HL-60 (cell line): ENCODE results near the gene ZNF783.
"Not testable (repeated sequence)": the region's sequence is repeated elsewhere in the genome, so short reads cannot be mapped to it uniquely, and the experiment has no call there.

ENCODE experiments used
- DNase-seq, 2 experiments: peaks; one replicate each; pipeline ENCODE4 v3.0.0-alpha.2; 2010 to 2020; ENCODE audit warnings: low read depth in 1 of 2, low spot score in 1 of 2
- H3K27ac ChIP-seq: fragments of 250-450 bp; sonication (Bioruptor Pico); replicated peaks from 2 replicates; pipeline ENCODE4 v1.5.1; 2020; ENCODE audit warnings: mild to moderate bottlenecking, moderate library complexity
- H3K27me3 ChIP-seq: fragments of 250-450 bp; sonication (Bioruptor Pico); 2 replicates; pipeline ENCODE4 v1.5.1; 2021; ENCODE audit warnings: mild to moderate bottlenecking, moderate library complexity; ENCODE audit not compliant: insufficient read depth, poor library complexity, severe bottlenecking
- H3K4me3 ChIP-seq: replicated peaks from 2 replicates; pipeline ENCODE4 v1.5.1; 2011; ENCODE audit warnings: mild to moderate bottlenecking, control low read depth, low read length; ENCODE audit not compliant: insufficient read depth
- GABPA ChIP-seq: IDR thresholded peaks from 2 replicates; pipeline ENCODE4 v1.6.1; 2012; ENCODE audit warnings: low read depth
- POLR2AphosphoS5 ChIP-seq: IDR thresholded peaks from 2 replicates; pipeline ENCODE4 v1.6.1; 2012; ENCODE audit warnings: low read depth
- SPI1 ChIP-seq: IDR thresholded peaks from 2 replicates; pipeline ENCODE4 v1.6.1; 2012; ENCODE audit warnings: low read depth, mild to moderate bottlenecking, borderline replicate concordance
- TF ChIP-seq, protein P1 (sequence below): IDR thresholded peaks from one replicate; pipeline ENCODE4 v1.5.1; 2011; ENCODE audit warnings: low read length, control low read depth, inconsistent platforms; ENCODE audit not compliant: insufficient read depth
- TF ChIP-seq, protein P2 (sequence below): IDR thresholded peaks from 2 replicates; pipeline ENCODE4 v1.6.1; 2012; ENCODE audit warnings: low read depth; ENCODE audit not compliant: insufficient replicate concordance

The ZNF783 gene

DNA sequence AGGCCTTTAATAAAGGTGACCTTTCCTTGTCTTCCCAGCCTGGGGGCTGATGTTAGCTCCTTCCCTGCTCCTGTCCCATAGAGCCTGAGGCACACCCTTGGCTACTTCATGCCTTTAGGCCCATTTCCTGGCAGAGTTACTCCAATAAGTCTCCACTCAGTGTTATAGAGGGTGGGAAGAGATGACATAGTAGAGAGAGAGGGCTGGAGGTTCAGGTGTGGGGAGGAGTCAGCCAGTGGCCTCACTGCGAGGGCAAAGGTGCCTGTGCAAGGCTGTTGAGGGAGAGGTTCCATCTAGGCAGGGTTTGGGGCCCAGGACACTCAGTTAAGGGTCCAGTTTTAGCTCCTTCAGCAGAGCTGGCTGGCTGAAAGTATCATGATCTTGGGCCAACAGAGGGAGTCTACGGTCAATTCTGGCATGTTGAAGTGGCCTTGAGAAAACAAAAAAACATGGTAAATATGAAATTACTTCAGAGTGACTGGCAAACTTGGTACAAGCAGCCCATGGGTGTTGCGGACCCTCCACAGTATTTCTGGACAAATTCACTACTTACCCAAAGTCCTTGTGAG is 67.9 kb downstream of the ZNF783 start:
- Histone ChIP-seq H3K27ac (no peak overlapping the region), H3K27me3 (no peaks in the 10 kb centered on the region), H3K4me3 (no peak overlapping the region)
- TF ChIP-seq, protein P1, sequence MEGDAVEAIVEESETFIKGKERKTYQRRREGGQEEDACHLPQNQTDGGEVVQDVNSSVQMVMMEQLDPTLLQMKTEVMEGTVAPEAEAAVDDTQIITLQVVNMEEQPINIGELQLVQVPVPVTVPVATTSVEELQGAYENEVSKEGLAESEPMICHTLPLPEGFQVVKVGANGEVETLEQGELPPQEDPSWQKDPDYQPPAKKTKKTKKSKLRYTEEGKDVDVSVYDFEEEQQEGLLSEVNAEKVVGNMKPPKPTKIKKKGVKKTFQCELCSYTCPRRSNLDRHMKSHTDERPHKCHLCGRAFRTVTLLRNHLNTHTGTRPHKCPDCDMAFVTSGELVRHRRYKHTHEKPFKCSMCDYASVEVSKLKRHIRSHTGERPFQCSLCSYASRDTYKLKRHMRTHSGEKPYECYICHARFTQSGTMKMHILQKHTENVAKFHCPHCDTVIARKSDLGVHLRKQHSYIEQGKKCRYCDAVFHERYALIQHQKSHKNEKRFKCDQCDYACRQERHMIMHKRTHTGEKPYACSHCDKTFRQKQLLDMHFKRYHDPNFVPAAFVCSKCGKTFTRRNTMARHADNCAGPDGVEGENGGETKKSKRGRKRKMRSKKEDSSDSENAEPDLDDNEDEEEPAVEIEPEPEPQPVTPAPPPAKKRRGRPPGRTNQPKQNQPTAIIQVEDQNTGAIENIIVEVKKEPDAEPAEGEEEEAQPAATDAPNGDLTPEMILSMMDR = no peak
- TF ChIP-seq GABPA (no peak), SPI1 (no peak), POLR2AphosphoS5 (no peak)
- TF ChIP-seq, protein P2, sequence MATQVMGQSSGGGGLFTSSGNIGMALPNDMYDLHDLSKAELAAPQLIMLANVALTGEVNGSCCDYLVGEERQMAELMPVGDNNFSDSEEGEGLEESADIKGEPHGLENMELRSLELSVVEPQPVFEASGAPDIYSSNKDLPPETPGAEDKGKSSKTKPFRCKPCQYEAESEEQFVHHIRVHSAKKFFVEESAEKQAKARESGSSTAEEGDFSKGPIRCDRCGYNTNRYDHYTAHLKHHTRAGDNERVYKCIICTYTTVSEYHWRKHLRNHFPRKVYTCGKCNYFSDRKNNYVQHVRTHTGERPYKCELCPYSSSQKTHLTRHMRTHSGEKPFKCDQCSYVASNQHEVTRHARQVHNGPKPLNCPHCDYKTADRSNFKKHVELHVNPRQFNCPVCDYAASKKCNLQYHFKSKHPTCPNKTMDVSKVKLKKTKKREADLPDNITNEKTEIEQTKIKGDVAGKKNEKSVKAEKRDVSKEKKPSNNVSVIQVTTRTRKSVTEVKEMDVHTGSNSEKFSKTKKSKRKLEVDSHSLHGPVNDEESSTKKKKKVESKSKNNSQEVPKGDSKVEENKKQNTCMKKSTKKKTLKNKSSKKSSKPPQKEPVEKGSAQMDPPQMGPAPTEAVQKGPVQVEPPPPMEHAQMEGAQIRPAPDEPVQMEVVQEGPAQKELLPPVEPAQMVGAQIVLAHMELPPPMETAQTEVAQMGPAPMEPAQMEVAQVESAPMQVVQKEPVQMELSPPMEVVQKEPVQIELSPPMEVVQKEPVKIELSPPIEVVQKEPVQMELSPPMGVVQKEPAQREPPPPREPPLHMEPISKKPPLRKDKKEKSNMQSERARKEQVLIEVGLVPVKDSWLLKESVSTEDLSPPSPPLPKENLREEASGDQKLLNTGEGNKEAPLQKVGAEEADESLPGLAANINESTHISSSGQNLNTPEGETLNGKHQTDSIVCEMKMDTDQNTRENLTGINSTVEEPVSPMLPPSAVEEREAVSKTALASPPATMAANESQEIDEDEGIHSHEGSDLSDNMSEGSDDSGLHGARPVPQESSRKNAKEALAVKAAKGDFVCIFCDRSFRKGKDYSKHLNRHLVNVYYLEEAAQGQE = no peak
- DNase-seq = no peak

DNA sequence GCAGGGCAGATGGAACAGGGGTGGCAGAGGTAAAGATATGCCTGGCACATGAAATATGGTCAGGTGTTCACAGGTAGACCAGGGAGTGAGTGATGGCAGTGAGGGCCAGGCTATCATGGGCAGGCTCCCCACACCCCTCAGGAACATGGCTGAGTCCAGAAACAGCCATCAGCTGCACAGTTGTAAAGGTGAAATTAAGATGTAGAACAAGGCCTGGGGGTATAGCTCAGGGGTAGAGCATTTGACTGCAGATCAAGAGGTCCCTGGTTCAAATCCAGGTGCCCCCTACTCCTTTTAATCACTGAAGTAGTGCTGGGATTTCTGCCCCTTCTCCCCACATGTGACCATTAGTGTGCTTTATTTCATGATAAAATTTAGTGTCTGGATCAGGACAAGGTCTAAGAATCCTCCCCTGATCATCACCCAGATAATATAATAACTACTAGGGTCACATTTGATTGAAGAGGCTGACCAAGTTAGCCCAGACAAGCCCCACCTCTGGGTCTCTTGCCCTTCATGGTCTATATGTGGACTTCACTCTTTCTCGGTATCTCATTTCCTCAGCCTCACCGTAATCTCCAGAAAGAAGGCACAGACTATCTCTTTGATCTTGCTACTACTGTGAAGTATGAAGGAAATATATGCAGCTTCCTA is 69.0 kb downstream of the ZNF783 start:
- TF ChIP-seq SPI1 (no peak), POLR2AphosphoS5 (no peak), GABPA (no peak)
- TF ChIP-seq, protein P1 = no peak
- TF ChIP-seq, protein P2 = no peak
- Histone ChIP-seq H3K27ac (no peak overlapping the region), H3K4me3 (no peak overlapping the region), H3K27me3 (no peaks in the 10 kb centered on the region)
- DNase-seq = no peak

DNA sequence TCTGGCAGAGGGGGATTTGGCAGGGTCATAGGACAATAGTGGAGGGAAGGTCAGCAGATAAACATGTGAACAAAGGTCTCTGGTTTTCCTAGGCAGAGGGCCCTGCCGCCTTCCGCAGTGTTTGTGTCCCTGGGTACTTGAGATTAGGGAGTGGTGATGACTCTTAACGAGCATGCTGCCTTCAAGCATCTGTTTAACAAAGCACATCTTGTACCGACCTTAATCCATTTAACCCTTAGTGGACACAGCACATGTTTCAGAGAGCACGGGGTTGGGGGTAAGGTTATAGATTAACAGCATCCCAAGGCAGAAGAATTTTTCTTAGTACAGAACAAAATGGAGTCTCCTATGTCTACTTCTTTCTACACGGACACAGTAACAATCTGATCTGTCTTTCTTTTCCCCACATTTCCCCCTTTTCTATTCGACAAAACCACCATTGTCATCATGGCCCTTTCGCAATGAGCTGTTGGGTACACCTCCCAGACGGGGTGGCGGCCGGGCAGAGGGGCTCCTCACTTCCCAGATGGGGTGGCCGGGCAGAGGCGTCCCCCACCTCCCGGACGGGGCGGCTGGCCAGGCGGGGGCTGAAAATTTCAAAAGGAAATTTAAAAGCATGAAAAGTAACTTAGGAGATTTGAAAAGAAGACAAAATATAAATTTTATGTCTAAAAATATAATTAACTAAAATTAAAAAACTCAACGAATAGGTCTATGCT is 70.8 kb downstream of the ZNF783 start:
- H3K4me3 ChIP-seq, H3K27me3 ChIP-seq, DNase-seq, H3K27ac ChIP-seq: not testable (repeated sequence)

DNA sequence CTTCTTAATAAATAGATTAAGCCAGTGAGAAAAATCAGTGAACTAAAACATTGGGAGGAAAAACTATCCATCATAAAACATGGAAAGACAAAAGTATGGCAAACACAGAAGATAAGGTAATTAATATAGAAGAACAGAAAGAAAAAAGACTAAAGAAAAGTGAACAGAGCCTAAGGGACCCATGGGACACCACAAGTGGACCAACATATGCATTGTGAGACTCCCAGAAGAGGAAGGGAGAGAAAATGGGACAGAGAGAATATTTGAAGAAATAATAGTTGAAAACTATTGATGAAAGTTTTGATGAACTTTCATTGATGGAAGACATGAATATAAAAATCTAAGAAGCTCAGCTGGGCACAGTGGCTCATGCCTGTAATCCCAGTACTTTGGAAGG is 71.3 kb downstream of the ZNF783 start:
- no peak for DNase-seq
- TF ChIP-seq GABPA (no peak), POLR2AphosphoS5 (no peak), SPI1 (no peak)
- TF ChIP-seq, protein P2 = no peak
- TF ChIP-seq, protein P1 = no peak
- Histone ChIP-seq H3K4me3 (no peak overlapping the region), H3K27me3 (no peaks in the 10 kb centered on the region), H3K27ac (no peak overlapping the region)
